Stimulated activated memory B cell treated with anti-CD40 and anti-IgM and Interleukin-4, amounts not matched to agents 10 μg/mL and 1 μg/mL and 100 μg/mL, for 72 hours (primary cell): ENCODE data around the gene PCDHGA4.
"Not testable (repeated sequence)": the region's sequence is repeated elsewhere in the genome, so short reads cannot be mapped to it uniquely, and the experiment has no call there.

ENCODE experiments used
- ATAC-seq: fragments of 150-1000 bp; cut with Tn5 transposase; 2 replicates; pipeline ENCODE4 v1.10.0; 2021
- H3K27ac Mint-ChIP-seq: one replicate; pipeline ENCODE4 v1.8.0; 2022; ENCODE audit warnings: mild to moderate bottlenecking, mixed read lengths
- H3K27me3 Mint-ChIP-seq: one replicate; pipeline ENCODE4 v1.8.0; 2022; ENCODE audit warnings: mixed read lengths
- H3K36me3 Mint-ChIP-seq: one replicate; pipeline ENCODE4 v1.8.0; 2022; ENCODE audit warnings: mixed read lengths
- H3K4me1 Mint-ChIP-seq: one replicate; pipeline ENCODE4 v1.8.0; 2022; ENCODE audit warnings: mixed read lengths
- H3K4me3 Mint-ChIP-seq: one replicate; pipeline ENCODE4 v1.8.0; 2022; ENCODE audit warnings: mild to moderate bottlenecking, moderate library complexity, mixed read lengths
- H3K9me3 Mint-ChIP-seq: one replicate; pipeline ENCODE4 v1.8.0; 2022; ENCODE audit warnings: mixed read lengths

PCDHGA4 gene

GRCh38 chr5:141354900-141355469 is at the start of gene PCDHGA4:
Gene PCDHGA4 (plus strand): TSS chr5:141355021. CDS start chr5:141355108, 87 bp downstream.
- Mint-ChIP-seq H3K4me3 (no peak within 1 kb of the TSS), H3K9me3 (peaks cover 10% of the 10 kb centered on the region), H3K27me3 (peaks cover 89% of the 10 kb centered on the region), H3K4me1 (no peaks in the 10 kb centered on the region), H3K27ac (no peak within 1 kb of the TSS), H3K36me3 (peaks cover 4% of the 10 kb centered on the region)
- no peak for ATAC-seq

GRCh38 chr5:141306630-141307029 is 48.2 kb upstream of the PCDHGA4 start:
- Mint-ChIP-seq H3K27me3 (no peaks in the 10 kb centered on the region), H3K4me3 (no peak overlapping the region), H3K27ac (no peak overlapping the region), H3K4me1 (peaks cover 6% of the 10 kb centered on the region), H3K9me3 (peaks cover 24% of the 10 kb centered on the region), H3K36me3 (peaks cover 86% of the 10 kb centered on the region)
- ATAC-seq: no peak

- Mint-ChIP-seq H3K4me3 (no peak overlapping the region), H3K27me3 (no peaks in the 10 kb centered on the region), H3K36me3 (peaks cover 89% of the 10 kb centered on the region), H3K9me3 (peaks cover 24% of the 10 kb centered on the region), H3K4me1 (peaks cover 8% of the 10 kb centered on the region), H3K27ac (no peak overlapping the region)
- no peak for ATAC-seq
Measured at GRCh38 chr5:141313711-141314110, 41.1 kb upstream of the PCDHGA4 start.

GRCh38 chr5:141316963-141317362 is 37.9 kb upstream of the PCDHGA4 start:
- peaks cover 79% of the 10 kb centered on the region for H3K36me3 Mint-ChIP-seq

GRCh38 chr5:141319202-141319601 is 35.6 kb upstream of the PCDHGA4 start:
- no peak for ATAC-seq
- no peaks in the 10 kb centered on the region for H3K27me3 Mint-ChIP-seq
- H3K27ac Mint-ChIP-seq: peak overlapping the region; percentile 100
- peaks cover 56% of the 10 kb centered on the region for H3K36me3 Mint-ChIP-seq
- peaks cover 26% of the 10 kb centered on the region for H3K9me3 Mint-ChIP-seq
- H3K4me3 Mint-ChIP-seq: peak overlapping the region; percentile 98
- H3K4me1 Mint-ChIP-seq: peaks cover 28% of the 10 kb centered on the region

More at GRCh38 chr5:141316963-141317362, 37.9 kb upstream of the PCDHGA4 start:
- Mint-ChIP-seq H3K4me1 (peaks cover 23% of the 10 kb centered on the region), H3K9me3 (peaks cover 24% of the 10 kb centered on the region)
- not testable (repeated sequence) for ATAC-seq, H3K4me3 Mint-ChIP-seq, H3K27me3 Mint-ChIP-seq, H3K27ac Mint-ChIP-seq

GRCh38 chr5:141319699-141320098 is 35.1 kb upstream of the PCDHGA4 start:
- Mint-ChIP-seq H3K27ac (peak overlapping the region; percentile 100), H3K4me3 (peak overlapping the region; percentile 98), H3K36me3 (peaks cover 51% of the 10 kb centered on the region), H3K9me3 (peaks cover 24% of the 10 kb centered on the region), H3K4me1 (peaks cover 28% of the 10 kb centered on the region), H3K27me3 (no peaks in the 10 kb centered on the region)
- ATAC-seq: no peak

GRCh38 chr5:141320225-141321169 is 34.3 kb upstream of the PCDHGA4 start, which contains the start of gene TAF7:
Gene TAF7 (minus strand): TSS chr5:141320784. CDS start chr5:141320044, 740 bp downstream.
- Mint-ChIP-seq H3K4me1 (peaks cover 28% of the 10 kb centered on the region), H3K27ac (peak within 1 kb of the TSS; percentile 100), H3K27me3 (no peaks in the 10 kb centered on the region), H3K9me3 (peaks cover 19% of the 10 kb centered on the region), H3K36me3 (peaks cover 44% of the 10 kb centered on the region), H3K4me3 (peak within 1 kb of the TSS; percentile 98)
- ATAC-seq: peak; percentile 100

GRCh38 chr5:141322261-141322660 is 32.6 kb upstream of the PCDHGA4 start:
- peaks cover 29% of the 10 kb centered on the region for H3K36me3 Mint-ChIP-seq
- peaks cover 36% of the 10 kb centered on the region for H3K4me1 Mint-ChIP-seq
- no peak overlapping the region for H3K27ac Mint-ChIP-seq
- no peak for ATAC-seq
- peak overlapping the region; percentile 31 for H3K4me3 Mint-ChIP-seq
- H3K9me3 Mint-ChIP-seq: peaks cover 15% of the 10 kb centered on the region
- peaks cover 14% of the 10 kb centered on the region for H3K27me3 Mint-ChIP-seq

- Mint-ChIP-seq H3K27me3 (peaks cover 30% of the 10 kb centered on the region), H3K27ac (peak overlapping the region; percentile 74), H3K9me3 (peaks cover 6% of the 10 kb centered on the region), H3K4me1 (peaks cover 15% of the 10 kb centered on the region), H3K36me3 (no peaks in the 10 kb centered on the region), H3K4me3 (peak overlapping the region; percentile 84)
- ATAC-seq: peak; percentile 82
Measured at GRCh38 chr5:141326088-141326854, 28.6 kb upstream of the PCDHGA4 start.

- Mint-ChIP-seq H3K27me3 (peaks cover 50% of the 10 kb centered on the region), H3K9me3 (peaks cover 6% of the 10 kb centered on the region), H3K27ac (no peak overlapping the region), H3K4me1 (peaks cover 9% of the 10 kb centered on the region), H3K36me3 (no peaks in the 10 kb centered on the region), H3K4me3 (no peak overlapping the region)
- ATAC-seq: no peak
Measured at GRCh38 chr5:141328231-141328630, 26.6 kb upstream of the PCDHGA4 start.

GRCh38 chr5:141330299-141331080 is 24.3 kb upstream of the PCDHGA4 start, which contains the start of gene PCDHGA1:
Gene PCDHGA1 (plus strand): TSS chr5:141330514.
- ATAC-seq: no peak
- Mint-ChIP-seq H3K36me3 (no peaks in the 10 kb centered on the region), H3K27ac (no peak within 1 kb of the TSS), H3K4me3 (peak within 1 kb of the TSS; percentile 16), H3K9me3 (peaks cover 11% of the 10 kb centered on the region), H3K4me1 (peaks cover 9% of the 10 kb centered on the region), H3K27me3 (peaks cover 68% of the 10 kb centered on the region)

GRCh38 chr5:141332571-141332970 is 22.2 kb upstream of the PCDHGA4 start:
- Mint-ChIP-seq H3K27me3 (peaks cover 72% of the 10 kb centered on the region), H3K9me3 (peaks cover 20% of the 10 kb centered on the region)
- H3K4me1 Mint-ChIP-seq, H3K4me3 Mint-ChIP-seq, H3K36me3 Mint-ChIP-seq, ATAC-seq, H3K27ac Mint-ChIP-seq: not testable (repeated sequence)

- peaks cover 91% of the 10 kb centered on the region for H3K27me3 Mint-ChIP-seq
- peak within 1 kb of the TSS; percentile 18 for H3K4me3 Mint-ChIP-seq
- ATAC-seq: no peak
Measured at GRCh38 chr5:141338538-141339306, 16.1 kb upstream of the PCDHGA4 start, which contains the start of gene PCDHGA2. Gene PCDHGA2 (plus strand): TSS chr5:141338760.

More at GRCh38 chr5:141338538-141339306, 16.1 kb upstream of the PCDHGA4 start, which contains the start of gene PCDHGA2:
- Mint-ChIP-seq H3K27ac (no peak within 1 kb of the TSS), H3K9me3 (peaks cover 27% of the 10 kb centered on the region), H3K36me3 (no peaks in the 10 kb centered on the region), H3K4me1 (no peaks in the 10 kb centered on the region)
